GM12872 (cell line): ENCODE results near the gene SERBP1.

Source experiments
- CTCF ChIP-seq: IDR thresholded peaks from 3 replicates; pipeline ENCODE4 v1.5.1; 2011; ENCODE audit warnings: low read depth, mild to moderate bottlenecking, low read length, moderate library complexity; ENCODE audit not compliant: insufficient read depth

SERBP1 gene

GRCh38 chr1:67457247-67457646 lies 27.0 kb upstream of the SERBP1 start:
- no peak for TF ChIP-seq CTCF

DNA sequence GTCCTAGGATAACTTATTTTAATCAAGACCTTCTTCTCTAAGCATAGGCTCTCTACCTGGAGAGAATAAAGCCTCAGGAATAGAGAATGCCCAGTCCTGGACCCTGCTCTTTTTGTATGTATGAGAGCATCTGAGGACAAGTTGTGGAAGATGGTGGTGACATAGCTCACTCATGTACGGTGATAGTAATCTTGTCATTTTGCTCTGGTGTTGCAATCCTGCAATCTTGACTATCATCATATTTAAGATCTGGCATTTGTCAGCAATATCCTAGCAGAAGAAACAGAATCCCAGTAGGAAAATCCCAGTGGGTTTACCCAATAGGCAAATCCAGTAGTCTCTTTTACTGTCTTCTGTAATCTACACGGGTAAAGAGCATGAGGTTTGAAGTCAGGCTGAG lies 21.6 kb upstream of the SERBP1 start:
- TF ChIP-seq CTCF, result no peak

DNA sequence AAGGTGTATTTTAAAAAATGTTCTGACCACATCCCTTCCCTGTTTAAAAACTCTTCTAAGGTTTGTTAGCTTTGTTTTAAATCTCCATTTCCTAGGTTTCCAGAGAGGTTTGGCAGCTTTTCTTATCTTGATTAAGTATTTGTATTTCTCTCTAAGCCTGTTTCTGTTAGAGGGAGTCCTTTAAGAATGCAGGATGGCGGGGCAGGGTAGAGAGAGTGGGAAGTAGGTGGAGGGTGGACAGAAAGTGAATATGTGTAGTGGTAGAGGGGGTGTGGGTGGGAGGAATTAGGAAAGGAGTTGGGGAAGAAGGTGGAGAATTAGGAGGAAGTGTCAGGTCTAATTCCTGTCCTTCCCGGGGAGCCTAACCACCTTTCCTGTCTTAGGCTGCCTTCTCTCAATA lies 21.2 kb upstream of the SERBP1 start:
- no peak for TF ChIP-seq CTCF

GRCh38 chr1:67446893-67447292 lies 16.7 kb upstream of the SERBP1 start:
- TF ChIP-seq CTCF, result no peak

- no peak for TF ChIP-seq CTCF
Observed at GRCh38 chr1:67441739-67442281, 11.6 kb upstream of the SERBP1 start.

- no peak for TF ChIP-seq CTCF
Observed at GRCh38 chr1:67441183-67441582, 11.0 kb upstream of the SERBP1 start.

DNA sequence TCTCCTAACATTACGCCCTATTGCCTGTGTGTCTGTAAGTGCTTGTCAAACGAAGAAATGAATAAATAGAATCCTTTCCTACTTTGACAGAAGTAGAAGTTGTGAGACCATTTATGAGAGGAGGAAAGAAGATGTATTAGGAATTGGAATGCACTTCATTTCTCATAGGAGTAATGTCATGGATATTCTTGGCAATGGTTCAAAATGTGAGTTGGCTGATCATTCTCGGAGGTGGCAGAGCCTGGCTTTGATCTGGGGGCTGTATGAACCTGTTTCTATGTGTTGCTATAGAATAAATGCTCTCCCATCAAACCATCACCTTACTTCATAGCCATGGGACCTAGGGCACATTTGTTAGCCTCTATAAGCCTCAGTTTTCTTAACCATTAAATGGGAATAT lies 10.1 kb upstream of the SERBP1 start:
- TF ChIP-seq CTCF, result no peak

DNA sequence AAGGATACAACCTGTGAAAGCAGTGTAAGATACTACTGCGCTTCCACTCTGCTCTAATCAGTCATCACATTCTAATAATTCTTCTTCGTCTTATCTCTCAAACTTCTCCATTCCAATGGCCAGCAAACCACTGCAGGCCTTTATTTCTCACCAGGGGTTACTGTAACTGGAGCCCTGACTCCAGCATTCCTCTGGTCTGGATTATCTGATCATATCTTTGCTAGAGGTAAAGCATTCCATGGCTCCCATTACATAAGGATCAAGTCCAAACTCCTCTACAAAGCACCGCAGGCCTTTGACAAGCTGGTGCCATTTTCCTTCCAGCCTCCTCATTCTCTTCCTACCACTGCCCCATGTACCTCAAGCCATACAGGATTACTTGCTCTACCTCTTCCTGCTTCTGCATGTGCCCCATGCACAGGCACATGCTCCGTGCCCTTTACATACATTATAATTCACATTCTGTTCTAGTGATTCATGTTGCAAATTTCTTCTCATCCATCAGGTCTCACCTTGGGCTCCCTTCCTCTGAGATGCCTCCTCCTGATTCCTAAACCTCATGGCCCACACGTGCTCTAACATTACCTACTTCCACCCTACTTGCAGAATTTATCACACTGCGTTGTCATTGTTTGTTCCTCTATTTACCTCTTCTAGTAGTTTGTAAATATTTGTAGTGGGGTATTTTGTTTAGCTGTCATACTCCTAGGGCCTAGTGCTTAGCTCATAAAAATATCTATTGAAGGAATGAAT lies 9.3 kb upstream of the SERBP1 start:
- no peak for TF ChIP-seq CTCF
